K562 (cell line): ENCODE results near the gene RPL7A. TPM values are rescaled to one million over a fixed set of nuclear protein-coding genes. Genes with fewer than 3 reads are reported as not detected.

Experiments used
- DEAF1 ChIP-seq: fragments of 450-650 bp; formaldehyde crosslinking; IDR thresholded peaks from 2 replicates; pipeline ENCODE4 v1.4.0; 2020; ENCODE audit warnings: mild to moderate bottlenecking, moderate library complexity
- ELF4 ChIP-seq: fragments of 450-650 bp; formaldehyde crosslinking; IDR thresholded peaks from 2 replicates; pipeline ENCODE4 v1.4.0; 2022; ENCODE audit warnings: missing genetic modification characterization
- KDM4B ChIP-seq, 2 experiments: fragments of 450-650 bp in 1 of 2; sonication (generic) in 1 of 2; IDR thresholded peaks; 2 replicates each; pipeline ENCODE4 v1.6.1; 2016 to 2017; ENCODE audit warnings: borderline replicate concordance in 2 of 2, antibody characterized with exemption in 1 of 2, low read depth in 1 of 2, mild to moderate bottlenecking in 1 of 2
- MXI1 ChIP-seq: IDR thresholded peaks from 2 replicates; pipeline ENCODE4 v1.6.1; 2011; ENCODE audit warnings: low read depth, mild to moderate bottlenecking, improper control_type of control experiment, low read length
- NFE2 ChIP-seq: IDR thresholded peaks from 2 replicates; pipeline ENCODE4 v1.6.1; 2014; ENCODE audit warnings: antibody characterized with exemption, low read depth
- NR3C1 ChIP-seq: sonication (generic); formaldehyde crosslinking; IDR thresholded peaks from 2 replicates; pipeline ENCODE4 v1.8.1; 2022; ENCODE audit warnings: missing genetic modification reagents
- SETDB1 ChIP-seq: IDR thresholded peaks from one replicate; pipeline ENCODE4 v1.6.1; 2012; ENCODE audit warnings: low read length, control low read depth, inconsistent platforms
- ZNF239 ChIP-seq: fragments of 250-450 bp; sonication (Bioruptor Pico); IDR thresholded peaks from 2 replicates; pipeline ENCODE4 v1.4.0; 2020; ENCODE audit warnings: mild to moderate bottlenecking
- ZNF77 ChIP-seq: fragments of 250-450 bp; sonication (Bioruptor Pico); IDR thresholded peaks from 2 replicates; pipeline ENCODE4 v1.5.0; 2020
- ZNF785 ChIP-seq: fragments of 250-450 bp; sonication (Bioruptor Pico); IDR thresholded peaks from 2 replicates; pipeline ENCODE4 v1.4.0; 2020; ENCODE audit warnings: mild to moderate bottlenecking
- polyA plus RNA-seq, 8 experiments: library from polyadenylated mRNA; depleted of rRNA in 4 of 8; stranded (reverse) in 5 of 8; unstranded in 3 of 8; fragments of >200 nt; fragmentation: Nextera tagmentation in 2 of 8; fragmentation: Illumina TruSeq in 1 of 8; extraction: Ambion mirVana in 2 of 8; extraction: Trizol in 1 of 8; gene quantifications; 2 replicates each; pipeline versions ENCODE4 v1.2.1 to v1.2.3, GENCODE V29; 2011 to 2014; ENCODE audit warnings: inconsistent platforms in 1 of 8, missing spikeins in 1 of 8
- total RNA-seq, 7 experiments: library from RNA; depleted of rRNA in 6 of 7; stranded (reverse); fragments of >200 nt in 6 of 7; fragmentation: Illumina TruSeq in 2 of 7; extraction: Trizol in 2 of 7; gene quantifications; 2 replicates each; pipeline versions ENCODE4 v1.2.1 to v1.2.3, GENCODE V29; 2011 to 2021; ENCODE audit warnings: low replicate concordance in 1 of 7
- TF ChIP-seq, protein P1 (sequence below): sonication (generic); formaldehyde crosslinking; IDR thresholded peaks from 2 replicates; pipeline ENCODE4 v1.8.1; 2023; ENCODE audit warnings: mild to moderate bottlenecking, missing genetic modification reagents

Gene RPL7A
- total and polyA plus RNA-seq, 9 of the 15 experiments (the other 6 are each of a cell fraction or from before 2014, with no cell fraction given), result 1,935 to 3,760 (median 2,652) TPM

DNA sequence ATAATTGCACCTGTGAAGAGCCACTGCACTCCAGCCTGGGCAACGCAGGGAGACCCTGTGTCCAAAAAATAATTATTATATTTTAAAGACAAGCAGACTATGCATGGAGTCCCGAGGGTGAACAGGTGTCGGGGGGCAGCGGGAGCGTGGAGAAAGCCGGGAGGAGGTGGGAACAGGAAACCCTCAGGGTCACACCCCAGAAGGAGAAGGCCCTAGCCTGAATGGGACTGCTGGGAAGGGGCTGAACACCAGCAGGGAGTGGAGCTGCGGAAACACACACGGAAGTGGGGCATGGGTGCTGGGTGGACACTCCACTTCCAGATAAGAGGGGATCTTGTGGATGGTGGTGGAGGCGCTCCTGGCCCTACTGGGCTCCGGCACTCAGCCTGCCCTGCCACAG lies 24.8 kb upstream of the RPL7A start (continued):
- TF ChIP-seq, protein P1, sequence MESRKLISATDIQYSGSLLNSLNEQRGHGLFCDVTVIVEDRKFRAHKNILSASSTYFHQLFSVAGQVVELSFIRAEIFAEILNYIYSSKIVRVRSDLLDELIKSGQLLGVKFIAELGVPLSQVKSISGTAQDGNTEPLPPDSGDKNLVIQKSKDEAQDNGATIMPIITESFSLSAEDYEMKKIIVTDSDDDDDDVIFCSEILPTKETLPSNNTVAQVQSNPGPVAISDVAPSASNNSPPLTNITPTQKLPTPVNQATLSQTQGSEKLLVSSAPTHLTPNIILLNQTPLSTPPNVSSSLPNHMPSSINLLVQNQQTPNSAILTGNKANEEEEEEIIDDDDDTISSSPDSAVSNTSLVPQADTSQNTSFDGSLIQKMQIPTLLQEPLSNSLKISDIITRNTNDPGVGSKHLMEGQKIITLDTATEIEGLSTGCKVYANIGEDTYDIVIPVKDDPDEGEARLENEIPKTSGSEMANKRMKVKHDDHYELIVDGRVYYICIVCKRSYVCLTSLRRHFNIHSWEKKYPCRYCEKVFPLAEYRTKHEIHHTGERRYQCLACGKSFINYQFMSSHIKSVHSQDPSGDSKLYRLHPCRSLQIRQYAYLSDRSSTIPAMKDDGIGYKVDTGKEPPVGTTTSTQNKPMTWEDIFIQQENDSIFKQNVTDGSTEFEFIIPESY, result no peak
- no peak for TF ChIP-seq MXI1
- TF ChIP-seq NR3C1 (CRISPR knock-in tag), result no peak
- no peak for TF ChIP-seq ZNF239 (CRISPR knock-in tag)
- no peak for TF ChIP-seq SETDB1
- no peak for TF ChIP-seq KDM4B (IDR thresholded peaks at IDR 0.05; ENCODE audit: borderline replicate concordance in 2 of 2, low read depth in 1 of 2)
- no peak for TF ChIP-seq ZNF785 (CRISPR knock-in tag)
- TF ChIP-seq ELF4, result no peak
- TF ChIP-seq DEAF1, result no peak
- no peak for TF ChIP-seq NFE2
- no peak for TF ChIP-seq ZNF77
- TF ChIP-seq, all 486 proteins: peak for 0
